NCI-H2107 treated with DMSO at 0.1 percent for 48 hours (cell line): ENCODE data around the gene FNDC5.
"Not testable (repeated sequence)": the region's sequence is repeated elsewhere in the genome, so short reads cannot be mapped to it uniquely, and the experiment has no call there.

Experiments used
- DNase-seq: peaks from one replicate; lab custom pipeline; 2025; ENCODE audit not compliant: unreplicated experiment; lab: John Stamatoyannopoulos, UW

The FNDC5 gene

GRCh38 chr1:32870615-32871363, at the start of gene FNDC5:
FNDC5 (minus strand) TSS chr1:32870912.
- no peak for DNase-seq

GRCh38 chr1:32919811-32920733, 49.4 kb upstream of the FNDC5 start:
- no peak for DNase-seq

GRCh38 chr1:32918179-32918578, 47.5 kb upstream of the FNDC5 start:
- DNase-seq = no peak

DNA sequence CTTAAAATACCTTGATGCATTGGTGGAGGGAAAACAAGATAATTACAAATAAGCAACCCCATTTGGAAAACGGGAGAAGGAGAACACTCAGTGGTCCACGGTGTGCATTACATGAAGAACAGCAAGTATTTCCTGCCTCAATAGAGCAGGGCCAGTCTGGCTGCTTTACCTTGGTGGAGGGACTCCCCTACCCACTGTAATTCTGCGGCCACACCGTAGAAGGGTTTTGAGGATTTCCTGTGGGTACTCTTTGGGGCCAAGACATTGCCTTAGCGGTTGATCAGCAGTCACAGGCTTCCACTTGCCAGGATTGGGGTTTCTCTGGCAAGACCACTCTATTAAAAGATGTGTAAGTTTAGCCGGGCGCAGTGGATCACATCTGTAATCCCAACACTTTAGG, 46.8 kb upstream of the FNDC5 start:
- DNase-seq = no peak

DNA sequence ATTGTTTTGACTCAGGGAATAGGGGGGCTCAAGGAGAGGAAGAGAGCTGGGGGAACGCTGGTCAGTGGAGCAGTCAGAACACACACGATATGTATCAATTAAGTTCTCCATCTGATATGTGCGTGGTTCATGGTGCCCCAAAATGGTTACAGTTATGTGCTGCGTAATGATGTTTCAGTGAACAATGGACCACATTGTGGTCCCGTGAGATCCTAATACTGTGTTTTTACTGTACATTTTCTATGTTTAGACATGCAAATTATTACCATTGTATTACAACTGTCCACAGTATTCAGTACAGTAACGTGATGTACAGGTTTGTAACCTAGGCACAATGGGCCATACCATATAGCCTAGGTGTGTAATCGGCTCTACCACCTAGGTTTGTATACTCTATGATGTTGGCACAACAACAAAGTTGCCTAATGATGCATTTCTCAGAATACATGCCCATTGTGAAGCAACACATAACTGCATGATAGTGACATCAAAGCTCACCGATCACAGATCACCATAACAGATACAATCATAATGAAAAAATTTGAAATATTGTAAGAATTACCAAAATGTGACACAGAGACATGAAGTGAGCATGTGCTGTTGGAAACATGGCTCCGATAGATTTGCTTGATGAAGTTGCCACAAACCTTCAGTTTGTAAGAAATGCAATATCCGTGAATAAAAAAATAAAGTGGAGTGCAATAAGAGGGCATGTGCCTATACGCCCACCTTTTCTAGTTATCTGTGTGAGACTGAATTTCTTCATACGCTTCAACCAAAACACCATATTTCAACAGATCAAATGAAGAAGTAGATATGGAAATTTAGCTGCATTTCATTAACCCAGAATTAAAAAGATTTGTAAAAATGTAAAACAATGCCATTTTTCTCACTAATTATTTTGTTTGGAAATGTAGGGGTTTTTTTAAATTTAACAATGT, 45.3 kb upstream of the FNDC5 start:
- DNase-seq = no peak

- DNase-seq = no peak
These were observed 39.6 kb upstream of the FNDC5 start for GRCh38 chr1:32910319-32910718.

- DNase-seq = no peak
These were observed 36.7 kb upstream of the FNDC5 start for GRCh38 chr1:32907435-32907834.

DNA sequence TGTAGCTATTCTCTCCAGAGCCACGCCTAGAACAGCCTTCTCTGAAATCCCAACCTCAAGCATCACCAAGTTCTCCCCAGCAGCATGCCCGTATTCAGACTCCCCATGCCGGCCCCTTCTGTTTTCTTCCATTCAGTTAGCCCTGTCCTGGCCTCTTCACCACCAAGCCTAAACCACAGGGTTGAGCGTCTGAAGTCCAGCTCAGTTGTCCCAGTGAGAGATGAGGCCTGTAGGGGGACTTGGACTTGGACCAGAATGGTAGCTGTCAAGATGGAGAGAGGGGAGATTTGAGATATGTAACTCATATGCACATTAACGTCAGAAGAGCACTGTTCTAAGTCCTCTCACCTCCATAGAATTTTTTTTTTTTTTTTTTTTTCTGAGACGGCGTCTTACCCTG, 35.9 kb upstream of the FNDC5 start:
- no peak for DNase-seq

DNA sequence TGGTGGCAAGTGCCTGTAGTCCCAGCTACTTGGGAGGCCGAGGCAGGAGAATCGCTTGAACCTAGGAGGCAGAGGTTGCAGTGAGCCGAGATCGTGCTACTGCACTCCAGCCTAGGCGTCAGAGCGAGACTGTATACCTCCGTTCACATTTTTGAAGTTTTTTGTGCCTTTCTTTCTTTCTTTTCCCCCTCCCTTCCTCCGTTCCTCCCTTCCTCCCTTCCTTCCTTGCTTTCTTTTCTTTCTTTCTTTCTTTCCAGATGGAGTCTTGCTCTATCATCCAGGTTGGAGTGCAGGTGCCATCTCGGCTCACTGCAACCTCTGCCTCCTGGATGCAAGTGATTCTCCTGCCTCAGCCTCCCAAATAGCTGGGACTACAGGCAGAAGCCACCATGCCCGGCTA, 34.9 kb upstream of the FNDC5 start:
- DNase-seq = not testable (repeated sequence)

DNA sequence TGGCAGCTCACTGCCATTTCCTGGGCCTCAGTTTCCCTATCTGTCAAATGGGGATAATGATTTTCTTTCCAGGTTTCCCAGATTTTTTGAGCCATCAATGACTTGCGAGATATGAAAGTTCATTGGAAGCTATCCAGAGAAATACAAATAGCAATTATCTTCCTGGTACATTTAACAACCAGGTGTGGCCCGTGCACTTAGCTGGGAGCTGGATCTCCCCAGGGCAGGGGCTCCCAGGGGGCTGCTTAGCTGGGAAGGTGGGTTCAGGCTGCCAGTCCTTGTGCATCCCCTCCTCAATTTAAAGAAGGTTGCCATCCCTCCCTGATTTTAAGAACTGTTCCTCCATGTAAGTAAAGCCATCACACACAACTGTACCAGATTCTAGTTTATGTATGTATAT, 34.1 kb upstream of the FNDC5 start:
- DNase-seq = no peak

GRCh38 chr1:32903991-32904785, 33.5 kb upstream of the FNDC5 start:
- no peak for DNase-seq

- DNase-seq = no peak
These were observed 31.8 kb upstream of the FNDC5 start for GRCh38 chr1:32902535-32902920.

GRCh38 chr1:32901823-32902534, 31.3 kb upstream of the FNDC5 start:
- DNase-seq = no peak

DNA sequence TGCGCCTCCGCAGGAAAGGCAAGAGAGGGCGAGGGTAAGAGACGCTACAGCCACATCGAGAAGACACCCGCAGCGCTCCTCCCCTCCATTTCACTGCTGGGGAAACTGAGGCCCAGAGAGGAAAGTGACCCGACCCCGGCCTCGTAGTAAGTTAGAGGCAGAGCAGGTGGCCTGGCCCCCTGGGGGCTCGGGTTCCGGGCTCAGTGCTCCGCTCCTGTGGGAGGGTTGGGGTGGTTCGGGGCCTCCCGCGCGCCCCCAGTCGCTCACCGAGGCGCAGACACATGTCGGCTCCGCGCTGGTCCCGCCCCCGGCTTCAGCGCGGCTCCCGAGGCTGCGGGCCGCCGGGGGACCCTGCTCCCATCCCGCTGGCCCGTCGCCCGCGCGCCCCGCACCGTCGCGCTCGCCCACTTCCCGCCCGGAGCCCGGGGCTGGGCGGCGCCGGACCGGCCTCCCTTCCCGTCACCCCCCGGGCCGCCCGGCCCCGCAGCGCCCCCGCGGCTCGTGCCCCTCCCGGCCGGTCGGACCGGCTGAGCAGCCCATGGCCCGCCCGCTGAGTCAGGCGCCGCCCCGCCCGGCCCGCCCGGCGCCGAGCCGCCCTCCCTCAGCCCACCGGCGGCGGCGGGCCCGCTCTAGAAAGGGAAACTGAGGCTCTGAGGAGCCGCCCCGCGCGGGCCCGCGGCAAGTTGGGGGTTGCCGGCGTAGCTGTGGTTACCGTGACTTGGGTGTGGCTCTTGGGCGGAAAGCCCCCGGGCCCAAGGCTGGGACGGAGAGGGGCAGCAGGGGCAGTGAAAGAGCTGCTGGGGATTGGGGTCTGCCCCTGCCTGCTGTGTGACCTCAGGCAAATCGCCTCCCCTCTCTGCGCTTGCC, 30.5 kb upstream of the FNDC5 start, which contains the start of gene TMEM54:
Gene TMEM54, minus strand, starts transcription at position 434 of the 867 bp plus-strand sequence. Its CDS starts 151 bp downstream, at position 283.
- no peak for DNase-seq

GRCh38 chr1:32900371-32900955, 29.8 kb upstream of the FNDC5 start:
- DNase-seq = no peak

- no peak for DNase-seq
These were observed 29.0 kb upstream of the FNDC5 start for GRCh38 chr1:32899586-32900296.

DNA sequence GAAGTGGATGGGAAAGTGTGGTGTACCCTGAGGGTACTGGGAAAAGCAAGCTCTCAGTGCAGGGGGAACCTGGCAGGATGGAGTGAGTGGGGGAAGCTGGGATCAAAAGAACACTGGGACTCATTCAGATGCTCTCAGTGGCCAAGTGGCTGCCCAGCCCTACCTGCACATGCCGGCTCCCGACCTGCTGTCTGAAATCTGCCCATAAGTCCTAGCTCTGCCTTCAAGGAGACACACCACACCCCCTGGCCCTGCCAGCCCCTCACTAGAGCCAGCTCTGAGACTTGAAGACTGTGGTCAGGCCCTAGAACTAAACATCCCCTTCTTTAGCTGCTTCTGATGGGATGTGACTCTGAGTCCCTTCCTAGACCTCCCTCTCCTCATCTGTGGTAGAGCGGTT, 28.2 kb upstream of the FNDC5 start:
- no peak for DNase-seq

DNA sequence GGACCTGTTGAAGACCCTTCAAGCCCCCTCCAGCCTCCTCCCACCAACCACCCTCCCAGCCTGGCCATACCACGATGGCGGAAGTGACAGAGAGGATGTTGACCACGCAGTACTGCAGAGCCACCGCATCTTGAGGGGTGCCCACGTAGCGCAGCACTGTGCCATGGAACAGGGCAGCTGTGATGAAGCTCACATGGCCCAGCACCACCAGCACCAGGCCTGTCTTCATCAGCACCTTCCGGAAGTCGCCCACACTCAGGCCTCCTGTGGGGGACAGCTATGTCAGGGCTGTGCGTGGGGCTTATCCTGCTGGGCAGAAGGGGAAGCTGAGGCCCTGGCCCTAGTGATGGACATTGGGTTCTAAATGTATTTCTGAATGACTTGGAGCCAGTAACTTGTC, 27.3 kb upstream of the FNDC5 start:
- no peak for DNase-seq
